ENCODE results near the gene APOL3. TPM values are rescaled to one million over a fixed set of nuclear protein-coding genes. Genes with fewer than 3 reads are reported as not detected.

Gene APOL3
- total and polyA plus RNA-seq, 11 donors, result 16.9 to 103 (median 24.5) TPM

DNA sequence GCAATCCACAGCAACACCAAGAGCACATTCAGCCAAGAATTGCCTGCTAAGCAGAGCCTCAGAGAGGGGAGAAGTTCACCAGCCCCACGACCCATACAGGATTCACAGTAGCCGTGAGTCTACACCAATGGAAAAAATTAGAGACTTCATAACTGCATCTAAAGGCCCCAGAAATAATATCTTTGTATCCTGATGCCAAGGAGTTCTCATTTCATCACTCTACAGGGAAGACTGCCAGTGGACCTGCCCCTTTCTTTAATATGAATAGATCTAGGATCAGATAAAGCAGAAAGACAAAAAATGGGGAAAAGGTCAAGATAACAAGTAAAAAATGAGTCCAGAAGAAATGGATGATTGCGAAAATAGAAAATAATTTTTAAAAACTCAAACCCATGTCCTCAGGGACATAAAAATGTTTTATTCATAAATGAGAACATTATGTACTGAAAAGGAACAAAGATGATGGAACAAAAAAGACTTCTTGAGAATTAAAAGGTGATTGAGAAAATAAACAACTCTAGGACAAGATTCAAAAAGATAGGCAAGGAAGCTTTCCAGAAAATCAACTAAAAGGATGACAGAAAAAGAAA is 9.5 kb downstream of the APOL3 start:
- Histone ChIP-seq H3K4me3 (peak overlapping the region in 1 of 12 donors; percentile 5), H3K9me3 (no peaks in the 10 kb centered on the region), H3K36me3 (peaks cover 0 to 78% (median 30%) of the 10 kb centered on the region in 9 donors), H3K4me1 (peaks cover 17 to 86% (median 65%) of the 10 kb centered on the region in 12 donors), H3K27ac (peak overlapping the region; percentile 24 to 93 (median 49)), H3K27me3 (no peaks in the 10 kb centered on the region)
- intact Hi-C loops (cut with DNase I), result loop anchor here in 2 of 10 donors (10.0 kb wide), 2 partner anchors 74 to 84 kb away; partner anchors contain the start of gene APOL2 (in 1 of the 2)
- 43 to 63% (median 51%) methylated on average over 3 of the region's 3 CpGs for WGBS, 4 donors
- DNase-seq, result no peak
- TF ChIP-seq CTCF (IDR thresholded peaks at IDR 0.05) (no peak), POLR2A (IDR thresholded peaks at IDR 0.05) (no peak)
- ATAC-seq, result no peak

- WGBS, 4 donors, result 62 to 66% (median 65%) methylated on average over 4 of the region's 4 CpGs
- no peaks in the 10 kb centered on the region for H3K9me3 ChIP-seq
- no peak overlapping the region for H3K4me3 ChIP-seq
- peak overlapping the region in 4 of 12 donors; percentile 1 to 28 (median 18) for H3K27ac ChIP-seq
- ATAC-seq (no peak), DNase-seq (no peak)
- no peaks in the 10 kb centered on the region for H3K27me3 ChIP-seq
- H3K4me1 ChIP-seq, result peaks cover 12 to 81% (median 54%) of the 10 kb centered on the region in 12 donors
- no peak for TF ChIP-seq CTCF (IDR thresholded peaks at IDR 0.05)
- TF ChIP-seq POLR2A (IDR thresholded peaks at IDR 0.05), result no peak
- H3K36me3 ChIP-seq, result peaks cover 0 to 79% (median 34%) of the 10 kb centered on the region in 9 donors
- intact Hi-C loops (cut with DNase I), result loop anchor here in 7 of 10 donors (5.0 to 10.0 kb wide), 6 partner anchors 33 to 338 kb away; partner anchors contain the start of gene TXN2 (in 3 of the 7)
Measured at GRCh38 chr22:36149441-36149840, 11.1 kb downstream of the APOL3 start.

DNA sequence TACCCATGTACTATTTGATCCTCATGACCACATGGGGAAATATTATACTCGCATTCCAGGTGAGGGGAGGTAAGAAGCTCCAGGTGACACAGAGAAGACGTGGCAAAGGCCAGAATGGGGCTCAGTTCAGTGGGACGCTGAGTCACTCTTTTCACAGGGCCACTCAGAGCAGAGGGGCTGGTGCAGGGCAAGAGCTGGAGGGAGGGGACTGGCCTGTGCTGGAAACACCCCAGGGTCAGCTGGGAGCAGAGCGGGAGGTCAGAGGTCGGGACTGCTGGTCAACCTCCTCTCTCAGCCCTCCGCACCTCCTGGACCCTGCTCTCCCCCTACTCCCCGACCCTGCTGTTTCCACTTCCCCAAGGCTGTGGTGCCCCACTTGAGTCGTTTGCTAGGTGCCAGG is 12.1 kb downstream of the APOL3 start:
- Histone ChIP-seq H3K4me3 (no peak overlapping the region), H3K4me1 (peaks cover 6 to 70% (median 46%) of the 10 kb centered on the region in 12 donors), H3K9me3 (no peaks in the 10 kb centered on the region), H3K27ac (peak overlapping the region in 3 of 12 donors; percentile 1 to 40 (median 28)), H3K36me3 (peaks cover 0 to 79% (median 42%) of the 10 kb centered on the region in 9 donors), H3K27me3 (no peaks in the 10 kb centered on the region)
- no peak for TF ChIP-seq POLR2A (IDR thresholded peaks at IDR 0.05)
- TF ChIP-seq CTCF (IDR thresholded peaks at IDR 0.05), result no peak
- DNase-seq (no peak), ATAC-seq (no peak)
- WGBS, 4 donors, result 87 to 96% (median 91%) methylated on average over 5 to 8 of the region's 8 CpGs
- intact Hi-C loops (cut with DNase I), result loop anchor here in 7 of 10 donors (5.0 to 10.0 kb wide), 6 partner anchors 34 to 339 kb away; partner anchors contain the start of gene TXN2 (in 3 of the 7)

DNA sequence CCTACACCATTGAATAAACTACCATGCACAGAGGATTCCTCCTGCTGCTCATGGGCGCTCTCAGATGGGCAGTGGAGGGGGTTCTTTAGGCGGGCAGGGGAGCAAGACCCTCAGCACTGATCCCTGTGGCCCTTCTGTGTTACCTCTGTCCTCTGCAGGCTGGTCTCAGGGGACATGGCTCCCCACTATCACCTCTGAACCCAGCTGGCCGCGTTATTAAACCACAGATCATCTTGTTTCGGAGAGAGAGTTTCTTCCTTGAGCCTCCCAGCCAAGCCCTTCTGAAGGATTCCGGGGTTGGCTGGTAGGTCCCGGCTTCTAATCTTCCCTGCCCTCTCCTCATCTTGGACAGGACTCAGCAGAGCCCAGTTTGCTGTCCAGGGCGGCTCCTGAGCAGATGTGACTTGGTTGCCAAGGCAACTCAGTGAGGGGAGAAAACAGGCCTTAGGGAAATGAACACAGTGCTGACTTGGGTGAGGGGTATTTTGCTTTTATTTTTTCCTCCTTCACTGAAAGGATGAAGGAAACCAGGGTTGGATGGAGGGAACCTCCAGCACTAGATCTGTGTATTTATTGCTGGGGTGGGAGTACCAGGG is 13.3 kb downstream of the APOL3 start:
- H3K9me3 ChIP-seq, result no peaks in the 10 kb centered on the region
- peaks cover 6 to 63% (median 42%) of the 10 kb centered on the region in 12 donors for H3K4me1 ChIP-seq
- intact Hi-C loops (cut with DNase I), result loop anchor here in 8 of 10 donors (1.0 to 10.0 kb wide), 8 partner anchors 32 to 340 kb away; partner anchors contain the start of gene TXN2 (in 3 of the 8)
- DNase-seq (no peak), ATAC-seq (no peak)
- H3K36me3 ChIP-seq, result peaks cover 0 to 86% (median 53%) of the 10 kb centered on the region in 9 donors
- 61 to 78% (median 70%) methylated on average over 8 of the region's 8 CpGs for WGBS, 4 donors
- peak overlapping the region in 4 of 12 donors; percentile 2 to 43 (median 36) for H3K27ac ChIP-seq
- no peak overlapping the region for H3K4me3 ChIP-seq
- TF ChIP-seq POLR2A (IDR thresholded peaks at IDR 0.05) (no peak), CTCF (IDR thresholded peaks at IDR 0.05) (no peak)
- no peaks in the 10 kb centered on the region for H3K27me3 ChIP-seq

Data from heart left ventricle (tissue), 16 donors.